LNCaP clone FGC (cell line): ENCODE results near the gene NPAT.
A peak's percentile ranks its signal among the peaks of the same experiment; 100 is the strongest.

ENCODE experiments used
- DNase-seq: peaks from one replicate; pipeline ENCODE4 v3.0.0-alpha.2; 2011; ENCODE audit warnings: low read depth
- H3K4me3 ChIP-seq: 2 replicates; pipeline ENCODE4 v1.5.1; 2011; ENCODE audit warnings: mild to moderate bottlenecking, low read depth, low read length, control low read depth
- TF ChIP-seq, protein P1 (sequence below): IDR thresholded peaks from 2 replicates; pipeline ENCODE4 v1.5.1; 2012; ENCODE audit warnings: mild to moderate bottlenecking; ENCODE audit not compliant: control insufficient read depth, insufficient read depth; ENCODE audit errors: extremely low read depth

NPAT gene

DNA sequence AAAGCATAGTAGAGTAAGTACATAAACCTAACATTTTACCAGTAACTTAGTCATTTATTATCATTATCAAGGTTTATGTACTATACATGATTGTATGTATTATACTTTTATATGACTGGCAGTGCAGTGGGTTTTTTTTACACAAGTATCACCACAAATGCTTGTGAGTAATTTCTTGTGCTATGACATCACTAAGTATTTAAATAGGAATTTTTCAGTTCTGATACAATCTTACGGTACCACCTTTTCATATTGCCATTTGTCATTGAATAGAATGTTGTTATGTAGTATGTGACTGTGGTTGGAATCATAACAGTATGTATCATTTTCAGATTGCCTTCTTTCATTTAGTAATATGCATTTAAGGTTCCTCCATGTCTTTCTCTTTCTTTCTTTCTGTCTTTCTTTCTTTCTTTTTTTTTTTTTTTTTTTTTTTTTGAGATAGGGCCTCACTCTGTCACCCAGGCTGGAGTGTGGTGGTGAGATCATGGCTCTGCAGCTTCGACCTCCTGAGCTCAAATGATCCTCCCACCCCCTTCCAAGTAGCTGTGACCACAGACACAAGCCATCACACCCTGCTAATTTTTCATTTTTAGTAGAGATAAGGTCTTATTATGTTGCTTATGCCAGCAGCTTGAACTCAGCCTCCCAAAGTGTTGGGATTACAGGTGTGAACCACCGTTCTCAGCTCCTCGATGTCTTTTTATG lies 19.0 kb upstream of the NPAT start:
- no peak for DNase-seq
- TF ChIP-seq, protein P1, sequence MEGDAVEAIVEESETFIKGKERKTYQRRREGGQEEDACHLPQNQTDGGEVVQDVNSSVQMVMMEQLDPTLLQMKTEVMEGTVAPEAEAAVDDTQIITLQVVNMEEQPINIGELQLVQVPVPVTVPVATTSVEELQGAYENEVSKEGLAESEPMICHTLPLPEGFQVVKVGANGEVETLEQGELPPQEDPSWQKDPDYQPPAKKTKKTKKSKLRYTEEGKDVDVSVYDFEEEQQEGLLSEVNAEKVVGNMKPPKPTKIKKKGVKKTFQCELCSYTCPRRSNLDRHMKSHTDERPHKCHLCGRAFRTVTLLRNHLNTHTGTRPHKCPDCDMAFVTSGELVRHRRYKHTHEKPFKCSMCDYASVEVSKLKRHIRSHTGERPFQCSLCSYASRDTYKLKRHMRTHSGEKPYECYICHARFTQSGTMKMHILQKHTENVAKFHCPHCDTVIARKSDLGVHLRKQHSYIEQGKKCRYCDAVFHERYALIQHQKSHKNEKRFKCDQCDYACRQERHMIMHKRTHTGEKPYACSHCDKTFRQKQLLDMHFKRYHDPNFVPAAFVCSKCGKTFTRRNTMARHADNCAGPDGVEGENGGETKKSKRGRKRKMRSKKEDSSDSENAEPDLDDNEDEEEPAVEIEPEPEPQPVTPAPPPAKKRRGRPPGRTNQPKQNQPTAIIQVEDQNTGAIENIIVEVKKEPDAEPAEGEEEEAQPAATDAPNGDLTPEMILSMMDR = no peak
- no peak overlapping the region for H3K4me3 ChIP-seq

DNA sequence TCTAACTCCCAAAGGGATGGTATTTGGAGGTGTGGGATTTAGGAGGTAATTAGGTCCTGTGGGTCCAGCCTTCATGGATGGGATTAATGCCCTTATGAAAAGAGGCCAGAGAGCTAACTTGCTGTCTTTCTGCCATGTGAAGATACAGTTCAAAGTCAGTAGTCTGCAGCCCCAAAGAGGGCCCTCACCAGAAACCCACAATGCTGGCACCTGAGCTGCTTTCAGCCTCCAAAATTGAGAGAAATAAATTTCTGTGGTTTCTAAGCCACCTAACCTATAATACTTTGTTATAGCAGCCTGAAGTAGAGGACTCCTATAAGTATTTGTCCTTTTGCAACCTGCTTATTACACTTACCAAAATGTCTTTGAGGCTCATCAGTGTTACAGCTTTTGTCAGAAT lies 16.6 kb upstream of the NPAT start:
- H3K4me3 ChIP-seq = no peak overlapping the region
- TF ChIP-seq, protein P1 = no peak
- no peak for DNase-seq

DNA sequence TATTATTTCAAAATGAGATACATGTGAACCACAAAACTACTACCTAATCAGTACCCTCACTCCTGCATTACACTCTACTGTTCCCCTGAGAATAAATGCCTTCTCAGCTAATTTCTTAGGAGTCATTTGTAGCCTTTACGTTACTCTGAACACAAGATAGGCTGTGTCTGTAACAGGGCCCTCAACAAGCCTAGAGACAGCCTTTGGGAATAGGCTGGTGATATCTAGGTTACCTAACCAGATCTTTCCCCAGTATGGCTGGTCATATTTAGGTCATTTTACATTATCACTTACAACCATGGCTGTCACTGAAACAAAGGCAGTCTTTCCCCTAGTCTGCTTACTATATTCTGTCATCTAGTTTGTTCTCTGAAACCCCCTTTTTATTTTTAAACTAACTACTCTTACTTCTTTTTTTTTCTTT lies 14.6 kb upstream of the NPAT start:
- DNase-seq = no peak
- TF ChIP-seq, protein P1 = no peak
- no peak overlapping the region for H3K4me3 ChIP-seq

DNA sequence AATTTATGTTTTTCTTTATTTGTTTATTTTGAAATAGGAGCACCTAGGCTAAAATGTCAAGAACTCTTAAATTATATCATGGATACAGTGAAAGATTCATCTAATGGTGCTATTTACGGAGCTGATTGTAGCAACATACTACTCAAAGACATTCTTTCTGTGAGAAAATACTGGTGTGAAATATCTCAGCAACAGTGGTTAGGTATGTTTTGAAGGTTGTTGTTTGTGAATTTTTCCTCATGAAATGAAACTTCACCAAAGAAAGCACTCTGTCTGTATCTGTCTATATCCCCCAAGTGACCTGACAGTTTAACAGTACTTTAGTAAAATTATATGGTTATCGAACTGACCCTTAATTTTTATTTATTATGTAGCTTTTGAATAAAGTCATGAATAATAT lies 13.2 kb upstream of the NPAT start:
- TF ChIP-seq, protein P1 = no peak
- no peak overlapping the region for H3K4me3 ChIP-seq
- no peak for DNase-seq

DNA sequence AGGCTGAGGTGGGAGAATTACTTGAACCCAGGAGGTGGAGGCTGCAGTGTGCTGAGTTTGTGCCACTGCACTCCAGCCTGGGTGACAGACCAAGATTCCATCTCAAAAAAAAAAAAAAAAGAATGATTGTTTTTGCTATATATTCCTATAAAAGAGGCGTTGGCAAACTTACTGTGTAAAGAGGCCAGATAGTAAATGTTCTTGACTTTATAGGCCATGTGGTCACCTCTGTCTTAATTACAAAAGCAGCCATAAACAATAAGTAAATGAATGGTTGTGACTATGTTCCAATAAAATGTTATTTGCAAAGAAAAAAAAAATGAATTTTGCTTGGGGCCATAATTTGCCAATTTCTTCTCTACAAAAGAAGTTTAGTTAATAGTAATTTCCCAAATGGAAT lies 12.8 kb upstream of the NPAT start:
- DNase-seq = peak; percentile 91
- H3K4me3 ChIP-seq = no peak overlapping the region
- TF ChIP-seq, protein P1 = no peak

DNA sequence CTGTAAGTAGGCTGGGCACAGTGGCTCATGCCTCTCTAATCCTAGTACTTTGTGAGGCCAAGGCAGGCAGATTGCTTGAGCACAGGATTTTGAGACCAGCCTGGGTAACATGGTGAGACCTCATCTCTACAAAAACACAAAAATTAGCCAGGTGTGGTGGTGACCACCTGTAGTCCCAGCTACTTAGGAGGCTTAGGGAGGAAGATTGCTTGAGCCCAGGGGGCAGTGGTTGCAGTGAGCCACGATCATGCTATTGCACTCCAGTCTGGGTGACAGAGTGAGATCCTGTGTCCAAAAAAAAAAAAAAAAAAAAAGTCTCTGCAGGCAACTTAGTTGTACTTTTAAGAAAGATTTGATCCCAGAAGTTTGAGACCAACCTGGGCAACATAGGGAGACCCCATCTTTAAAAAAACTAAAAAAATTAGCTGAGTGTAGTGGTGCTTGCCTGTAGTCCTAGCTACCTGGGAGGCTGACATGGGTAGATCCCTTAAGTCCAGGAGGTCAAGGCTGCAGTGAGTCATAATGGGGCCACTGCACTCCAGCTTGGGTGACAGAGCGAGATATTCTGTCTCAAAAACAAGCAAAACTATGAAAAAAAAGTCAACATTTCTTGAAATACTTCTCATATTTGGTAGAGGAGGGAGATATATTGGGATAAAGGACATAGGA lies 11.0 kb upstream of the NPAT start:
- no peak for DNase-seq
- TF ChIP-seq, protein P1 = no peak
- no peak overlapping the region for H3K4me3 ChIP-seq
